Activated T-cell treated with anti-CD3 and anti-CD28 coated beads for 1 hour (primary cell): ENCODE measurements around the gene WWC2.

Experiments
- DNase-seq: peaks from one replicate; pipeline ENCODE4 v3.0.0-alpha.2; 2020; ENCODE audit warnings: low read depth

The WWC2 gene

GRCh38 chr4:183256756-183257385 is 157.8 kb downstream of the WWC2 start:
- peak; percentile 22 for DNase-seq

GRCh38 chr4:183257808-183258207 is 158.8 kb downstream of the WWC2 start:
- no peak for DNase-seq

- DNase-seq, result no peak
Measured at GRCh38 chr4:183260491-183261151, 161.6 kb downstream of the WWC2 start.

GRCh38 chr4:183261953-183262775 is 163.1 kb downstream of the WWC2 start:
- DNase-seq, result peak; percentile 57

- DNase-seq, result no peak
Measured at GRCh38 chr4:183262776-183263100, 163.7 kb downstream of the WWC2 start.

GRCh38 chr4:183263787-183264386 is 164.8 kb downstream of the WWC2 start:
- DNase-seq, result no peak

- no peak for DNase-seq
Measured at GRCh38 chr4:183264614-183265013, 165.6 kb downstream of the WWC2 start.

GRCh38 chr4:183266371-183266770 is 167.3 kb downstream of the WWC2 start:
- no peak for DNase-seq

GRCh38 chr4:183268556-183268955 is 169.5 kb downstream of the WWC2 start:
- no peak for DNase-seq

GRCh38 chr4:183272384-183272783 is 173.3 kb downstream of the WWC2 start:
- no peak for DNase-seq

GRCh38 chr4:183276106-183276505 is 177.0 kb downstream of the WWC2 start:
- DNase-seq, result no peak

- no peak for DNase-seq
Measured at GRCh38 chr4:183284258-183284785, 185.3 kb downstream of the WWC2 start.

GRCh38 chr4:183284965-183285364 is 185.9 kb downstream of the WWC2 start:
- no peak for DNase-seq

- no peak for DNase-seq
Measured at GRCh38 chr4:183285886-183286285, 186.8 kb downstream of the WWC2 start.

GRCh38 chr4:183286590-183287308 is 187.7 kb downstream of the WWC2 start:
- DNase-seq, result no peak

- DNase-seq, result no peak
Measured at GRCh38 chr4:183287309-183287659, 188.2 kb downstream of the WWC2 start.

GRCh38 chr4:183287677-183288076 is 188.6 kb downstream of the WWC2 start:
- DNase-seq, result no peak

- DNase-seq, result no peak
Measured at GRCh38 chr4:183288955-183289354, 189.9 kb downstream of the WWC2 start.

- no peak for DNase-seq
Measured at GRCh38 chr4:183289688-183290087, 190.6 kb downstream of the WWC2 start.

- no peak for DNase-seq
Measured at GRCh38 chr4:183291070-183291469, 192.0 kb downstream of the WWC2 start.

- no peak for DNase-seq
Measured at GRCh38 chr4:183295711-183296110, 196.7 kb downstream of the WWC2 start.

- DNase-seq, result no peak
Measured at GRCh38 chr4:183297675-183298074, 198.6 kb downstream of the WWC2 start.
